Psoas muscle (tissue), 8 donors: Measurements from ENCODE around the gene MOXD1. TPM values are rescaled to one million over a fixed set of nuclear protein-coding genes. Genes with fewer than 3 reads are reported as not detected.

Source experiments
- ATAC-seq, 4 donors: fragments of 200-7000 bp; cut with Tn5 transposase; one replicate each; pipeline ENCODE4 v1.9.1; 2020; ENCODE audit warnings: moderate library complexity in 3 of 4, mild to moderate bottlenecking in 2 of 4
- DNase-seq, 2 donors: peaks; one replicate each; pipeline ENCODE4 v3.0.0-alpha.2; 2020
- H3K27ac ChIP-seq: fragments of 200-600 bp; one replicate; pipeline ENCODE4 v1.8.0; 2022
- H3K27me3 ChIP-seq, 3 donors: fragments of 200-600 bp in 1 of 3; one replicate each; pipeline versions ENCODE4 v1.6.1 to v1.8.0; 2013 to 2022; ENCODE audit warnings: low read length in 2 of 3, mild to moderate bottlenecking in 2 of 3, moderate library complexity in 1 of 3; ENCODE audit not compliant: insufficient read depth in 3 of 3
- H3K36me3 ChIP-seq, 2 donors: fragments of 200-600 bp in 1 of 2; one replicate each; pipeline versions ENCODE4 v1.6.1 to v1.8.0; 2013 to 2022; ENCODE audit warnings: low read depth in 1 of 2, mild to moderate bottlenecking in 1 of 2, moderate library complexity in 1 of 2; ENCODE audit not compliant: insufficient read depth in 1 of 2
- H3K4me1 ChIP-seq: fragments of 200-600 bp; one replicate; pipeline ENCODE4 v1.8.0; 2022
- H3K4me3 ChIP-seq: fragments of 200-600 bp; one replicate; pipeline ENCODE4 v1.8.0; 2022; ENCODE audit warnings: mild to moderate bottlenecking
- H3K9me3 ChIP-seq: fragments of 200-600 bp; one replicate; pipeline ENCODE4 v1.8.0; 2022
- WGBS, 3 donors: extraction: QIAGEN DNeasy Blood & Tissue Kit; methylation state at CpG; one replicate each; pipeline versions ENCODE4 v1.1.6 to v1.1.7; 2013; 5-methylcytosine and 5-hydroxymethylcytosine counted together
- intact Hi-C, 2 donors: fragments of 100-400 bp; cut with DNase I; formaldehyde crosslinking; loops; one replicate each; pipeline versions ENCODE4 v1.11.0 to v1.14.2; 2022
- polyA plus RNA-seq, 3 donors: library from polyadenylated mRNA; stranded (reverse); fragments of 200-250 nt; gene quantifications; one replicate each; pipeline ENCODE4 v1.2.3, GENCODE V29; 2013
- total RNA-seq, 4 donors: library from RNA; stranded (reverse); fragmentation: NEBNext Ultra II Directional in 2 of 4; extraction: Animal tissue kit (Norgen Biotek cat#: 25700) in 2 of 4; gene quantifications; one replicate each; pipeline versions ENCODE4 v1.2.1 to v1.2.4, GENCODE V29; 2021 to 2023
- TF ChIP-seq, protein P1 (sequence below): fragments of 200-600 bp; IDR thresholded peaks from one replicate; pipeline ENCODE4 v1.8.0; 2022; ENCODE audit warnings: antibody characterized with exemption
- donor health status: healthy with polysubstance abuse.
- donor health status: DM: no; HTN: no; CAD: no; lungs with moderate emphysema.
- donor health status: Bipolar disorder and iron deficiency.
- donor health status: healthy.
- donor health status: DM: yes; HTN: yes; CAD: no.
- donor health status: DM: no; HTN: no; CAD: no.
- donor health status: DM: no; HTN: no; CAD: no.
- donor health status: DM: yes; HTN: yes; CAD: no.

Gene MOXD1
- total and polyA plus RNA-seq, 7 donors, result 0.10 to 0.58 (median 0.30) TPM; not detected in 2

DNA sequence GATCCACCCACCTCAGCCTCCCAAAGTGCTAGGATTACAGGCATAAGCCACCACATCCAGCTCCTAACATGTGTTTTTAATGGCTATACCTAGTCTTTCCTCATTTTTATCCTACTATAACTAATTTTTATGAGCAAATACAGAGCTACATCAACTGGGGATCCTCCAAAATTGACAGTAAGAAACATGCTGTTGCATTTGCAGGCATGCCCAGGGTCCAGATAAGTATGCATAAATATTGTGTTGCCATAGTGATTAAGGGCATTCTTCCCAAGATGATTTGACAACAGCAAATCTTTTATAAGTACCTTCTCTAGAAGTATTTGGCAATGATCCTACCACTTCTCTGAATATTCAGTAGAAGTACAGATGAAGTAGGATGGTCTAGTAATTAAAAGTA is 41.9 kb upstream of the MOXD1 start:
- ATAC-seq, result no peak
- H3K36me3 ChIP-seq, result no peaks in the 10 kb centered on the region
- H3K4me1 ChIP-seq, result no peaks in the 10 kb centered on the region
- DNase-seq, result no peak
- intact Hi-C loops, result no loop called here
- H3K4me3 ChIP-seq, result no peak overlapping the region
- peaks cover 17% of the 10 kb centered on the region for H3K9me3 ChIP-seq
- TF ChIP-seq, protein P1, sequence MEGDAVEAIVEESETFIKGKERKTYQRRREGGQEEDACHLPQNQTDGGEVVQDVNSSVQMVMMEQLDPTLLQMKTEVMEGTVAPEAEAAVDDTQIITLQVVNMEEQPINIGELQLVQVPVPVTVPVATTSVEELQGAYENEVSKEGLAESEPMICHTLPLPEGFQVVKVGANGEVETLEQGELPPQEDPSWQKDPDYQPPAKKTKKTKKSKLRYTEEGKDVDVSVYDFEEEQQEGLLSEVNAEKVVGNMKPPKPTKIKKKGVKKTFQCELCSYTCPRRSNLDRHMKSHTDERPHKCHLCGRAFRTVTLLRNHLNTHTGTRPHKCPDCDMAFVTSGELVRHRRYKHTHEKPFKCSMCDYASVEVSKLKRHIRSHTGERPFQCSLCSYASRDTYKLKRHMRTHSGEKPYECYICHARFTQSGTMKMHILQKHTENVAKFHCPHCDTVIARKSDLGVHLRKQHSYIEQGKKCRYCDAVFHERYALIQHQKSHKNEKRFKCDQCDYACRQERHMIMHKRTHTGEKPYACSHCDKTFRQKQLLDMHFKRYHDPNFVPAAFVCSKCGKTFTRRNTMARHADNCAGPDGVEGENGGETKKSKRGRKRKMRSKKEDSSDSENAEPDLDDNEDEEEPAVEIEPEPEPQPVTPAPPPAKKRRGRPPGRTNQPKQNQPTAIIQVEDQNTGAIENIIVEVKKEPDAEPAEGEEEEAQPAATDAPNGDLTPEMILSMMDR, result no peak
- H3K27me3 ChIP-seq, result peaks cover 0 to 2% (median 0%) of the 10 kb centered on the region in 3 donors
- H3K27ac ChIP-seq, result no peak overlapping the region

- Histone ChIP-seq H3K4me1 (no peaks in the 10 kb centered on the region), H3K36me3 (no peaks in the 10 kb centered on the region), H3K27me3 (peaks cover 0 to 2% (median 0%) of the 10 kb centered on the region in 3 donors), H3K27ac (no peak overlapping the region), H3K4me3 (no peak overlapping the region), H3K9me3 (no peaks in the 10 kb centered on the region)
- intact Hi-C loops, result no loop called here
- 80 to 87% (median 82%) methylated on average over 2 of the region's 2 CpGs for WGBS, 3 donors
- no peak for ATAC-seq
- no peak for DNase-seq
- TF ChIP-seq, protein P1, result no peak
Observed at GRCh38 chr6:132430110-132430509, 28.8 kb upstream of the MOXD1 start.

GRCh38 chr6:132425176-132425575 is 23.9 kb upstream of the MOXD1 start:
- no peaks in the 10 kb centered on the region for H3K27me3 ChIP-seq

DNA sequence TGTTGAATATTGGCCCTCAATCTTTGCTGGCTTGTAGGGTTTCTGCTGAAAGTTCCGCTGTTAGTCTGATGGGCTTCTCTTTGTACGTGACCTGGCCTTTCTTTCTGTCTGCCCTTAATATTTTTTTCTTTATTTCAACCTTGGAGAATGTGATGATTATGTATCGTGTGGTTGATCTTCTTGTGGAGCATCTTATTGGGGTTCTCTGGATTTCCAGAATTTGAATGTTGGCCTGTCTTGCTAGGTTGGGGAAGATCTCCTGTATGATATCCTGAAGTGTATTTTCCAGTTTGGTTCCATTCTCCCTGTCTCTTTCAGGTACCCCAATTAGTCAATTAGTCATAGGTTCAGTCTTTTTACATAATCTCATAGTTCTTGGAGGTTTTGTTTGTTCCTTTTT is 22.6 kb upstream of the MOXD1 start:
- no peak overlapping the region for H3K4me3 ChIP-seq
- ATAC-seq (no peak), DNase-seq (no peak)
- H3K27me3 ChIP-seq, result no peaks in the 10 kb centered on the region
- no peaks in the 10 kb centered on the region for H3K9me3 ChIP-seq
- H3K27ac ChIP-seq, result no peak overlapping the region
- H3K4me1 ChIP-seq, result no peaks in the 10 kb centered on the region
- TF ChIP-seq, protein P1, result no peak
- intact Hi-C loops, result no loop called here
- no peaks in the 10 kb centered on the region for H3K36me3 ChIP-seq
- WGBS, 3 donors, result 90 to 98% (median 92%) methylated on average over 3 of the region's 3 CpGs

More at GRCh38 chr6:132425176-132425575, 23.9 kb upstream of the MOXD1 start:
- intact Hi-C loops, result no loop called here
- no peaks in the 10 kb centered on the region for H3K4me1 ChIP-seq
- H3K9me3 ChIP-seq, result no peaks in the 10 kb centered on the region
- ATAC-seq (no peak), DNase-seq (no peak)
- H3K27ac ChIP-seq, result no peak overlapping the region
- no peak overlapping the region for H3K4me3 ChIP-seq
- TF ChIP-seq, protein P1, result no peak
- no peaks in the 10 kb centered on the region for H3K36me3 ChIP-seq
- 38 to 46% (median 44%) methylated on average over 5 of the region's 5 CpGs for WGBS, 3 donors

DNA sequence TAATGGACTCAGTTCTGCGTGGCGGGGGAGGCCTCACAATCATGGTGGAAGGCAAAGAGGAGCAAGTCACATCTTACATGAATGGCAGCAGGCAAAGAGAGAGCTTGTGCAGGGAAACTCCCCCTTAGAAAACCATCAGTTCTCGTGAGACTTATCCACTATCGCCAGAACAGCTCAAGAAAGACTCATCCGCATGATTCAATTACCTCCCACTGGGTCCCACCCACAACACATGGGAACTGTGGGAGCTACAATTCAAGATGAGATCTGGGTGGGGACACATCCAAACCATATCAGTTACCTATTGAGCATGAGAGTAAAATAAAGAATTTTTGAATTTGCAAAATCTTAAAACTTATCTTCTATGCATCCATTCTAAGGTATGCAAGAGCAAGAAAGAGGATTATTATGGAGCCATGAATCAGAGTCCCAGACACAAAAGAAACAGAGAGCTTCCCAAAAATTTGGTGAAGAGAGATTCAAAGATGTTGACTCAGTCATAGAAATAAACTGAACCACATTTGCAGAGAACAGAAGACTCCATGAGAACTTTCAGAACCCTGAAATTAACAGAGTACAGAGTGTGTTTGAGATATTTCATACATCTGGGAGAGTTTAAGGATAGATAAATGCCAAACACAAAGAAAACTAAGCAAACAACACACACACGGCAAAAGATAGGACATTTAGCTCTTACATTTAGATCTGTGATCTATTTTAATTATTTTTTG is 17.1 kb upstream of the MOXD1 start:
- intact Hi-C loops, result no loop called here
- Histone ChIP-seq H3K9me3 (peaks cover 6% of the 10 kb centered on the region), H3K4me3 (no peak overlapping the region), H3K27me3 (no peaks in the 10 kb centered on the region), H3K27ac (no peak overlapping the region), H3K4me1 (no peaks in the 10 kb centered on the region), H3K36me3 (no peaks in the 10 kb centered on the region)
- TF ChIP-seq, protein P1, result no peak
- ATAC-seq, result no peak
- DNase-seq, result no peak
- 86 to 92% (median 90%) methylated on average over 6 of the region's 6 CpGs for WGBS, 3 donors
